ENCODE results near the gene SLC50A1. TPM values are rescaled to one million over a fixed set of nuclear protein-coding genes. Genes with fewer than 3 reads are reported as not detected.
A peak's percentile ranks its signal among the peaks of the same experiment; 100 is the strongest.

The SLC50A1 gene
- total and polyA plus RNA-seq, 9 of the 15 experiments (the other 6 are each of a cell fraction or from before 2014, with no cell fraction given) = 46.5 to 132 (median 91.9) TPM

- ATAC-seq (no peak), DNase-seq (ENCODE audit: extremely low read depth in 1 of 4, low spot score in 3 of 4) (no peak), FAIRE-seq (no peak)
- CTCF ChIA-PET (ENCODE audit: low intra/inter-chr PET ratio) = interaction anchor here (2.6 to 4.1 kb wide), 2 partner anchors 74 to 75 kb away, joined by 59 read pairs; no protein-coding TSS in a partner anchor
- no peak overlapping the region for H3K27ac ChIP-seq (ENCODE audit: extremely low read depth, low read depth, low read length)
- POLR2A ChIA-PET = no interaction called here
- H3K36me3 ChIP-seq (ENCODE audit: control insufficient read depth, insufficient read depth, low read length) = no peaks in the 10 kb centered on the region
- H2AFZ ChIP-seq (ENCODE audit: low read depth, low read length) = no peak overlapping the region
- H3K9me3 ChIP-seq (replicated peaks; ENCODE audit: control insufficient read depth, insufficient read depth, low read depth, low read length) = no peaks in the 10 kb centered on the region
- in situ Hi-C loops (cut with MboI) = loop anchor here (5.0 to 10.0 kb wide), 2 partner anchors 75 to 502 kb away; no protein-coding TSS in a partner anchor
- H3K79me2 ChIP-seq (ENCODE audit: control insufficient read depth, insufficient read depth, low read length) = no peaks in the 10 kb centered on the region
- no peaks in the 10 kb centered on the region for H4K20me1 ChIP-seq (replicated peaks; ENCODE audit: control insufficient read depth, insufficient read depth, low read length)
- WGBS (ENCODE audit: insufficient coverage, low coverage, missing lambda C conversion rate) = 59% methylated on average over 12 of the region's 12 CpGs
- peaks cover 5% of the 10 kb centered on the region for H3K9me1 ChIP-seq (ENCODE audit: control insufficient read depth, insufficient read depth, low read length)
- H3K4me3 ChIP-seq = no peak overlapping the region
- H3K4me1 ChIP-seq (replicated peaks in 1 of 2; ENCODE audit: control insufficient read depth in 2 of 2, insufficient read depth in 2 of 2, low read length in 2 of 2) = peaks cover 12 to 22% of the 10 kb centered on the region in 2 experiments; a peak in 4 of 5 replicates
- intact Hi-C loops (cut with micrococcal nuclease) = loop anchor here (10.0 kb wide), 1 partner anchor 502 kb away; no protein-coding TSS in a partner anchor
- H3K9ac ChIP-seq (ENCODE audit: insufficient read depth in 1 of 2, low read depth in 2 of 2, low read length in 2 of 2) = peak overlapping the region in 1 of 2 experiments; percentile 22; a peak in 1 of 4 replicates
- no TSS peak for BruUV-seq (replicated peaks)
- H3K27me3 ChIP-seq (ENCODE audit: control insufficient read depth in 2 of 2, insufficient read depth in 2 of 2, low read length in 2 of 2) = peaks cover 0 to 3% of the 10 kb centered on the region in 2 experiments; a peak in 1 of 5 replicates
- no peak overlapping the region for H3K4me2 ChIP-seq (ENCODE audit: insufficient read depth, low read length)
- no peak for TF ChIP-seq ZNF324 (CRISPR knock-in tag; IDR thresholded peaks at IDR 0.05)
- TF ChIP-seq, protein P1, sequence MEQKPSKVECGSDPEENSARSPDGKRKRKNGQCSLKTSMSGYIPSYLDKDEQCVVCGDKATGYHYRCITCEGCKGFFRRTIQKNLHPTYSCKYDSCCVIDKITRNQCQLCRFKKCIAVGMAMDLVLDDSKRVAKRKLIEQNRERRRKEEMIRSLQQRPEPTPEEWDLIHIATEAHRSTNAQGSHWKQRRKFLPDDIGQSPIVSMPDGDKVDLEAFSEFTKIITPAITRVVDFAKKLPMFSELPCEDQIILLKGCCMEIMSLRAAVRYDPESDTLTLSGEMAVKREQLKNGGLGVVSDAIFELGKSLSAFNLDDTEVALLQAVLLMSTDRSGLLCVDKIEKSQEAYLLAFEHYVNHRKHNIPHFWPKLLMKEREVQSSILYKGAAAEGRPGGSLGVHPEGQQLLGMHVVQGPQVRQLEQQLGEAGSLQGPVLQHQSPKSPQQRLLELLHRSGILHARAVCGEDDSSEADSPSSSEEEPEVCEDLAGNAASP (IDR thresholded peaks at IDR 0.05) = no peak
- TF ChIP-seq CSDE1 (IDR thresholded peaks at IDR 0.05) = no peak
- no peak for TF ChIP-seq MAFK (IDR thresholded peaks at IDR 0.05; ENCODE audit: low read length)
- no peak for TF ChIP-seq MTA1 (IDR thresholded peaks at IDR 0.05; ENCODE audit: borderline replicate concordance)
- TF ChIP-seq TAF1 (IDR thresholded peaks at IDR 0.05; ENCODE audit: control insufficient read depth, extremely low read depth, insufficient read depth, low read length, severe bottlenecking) = no peak
- TF ChIP-seq, protein P2, sequence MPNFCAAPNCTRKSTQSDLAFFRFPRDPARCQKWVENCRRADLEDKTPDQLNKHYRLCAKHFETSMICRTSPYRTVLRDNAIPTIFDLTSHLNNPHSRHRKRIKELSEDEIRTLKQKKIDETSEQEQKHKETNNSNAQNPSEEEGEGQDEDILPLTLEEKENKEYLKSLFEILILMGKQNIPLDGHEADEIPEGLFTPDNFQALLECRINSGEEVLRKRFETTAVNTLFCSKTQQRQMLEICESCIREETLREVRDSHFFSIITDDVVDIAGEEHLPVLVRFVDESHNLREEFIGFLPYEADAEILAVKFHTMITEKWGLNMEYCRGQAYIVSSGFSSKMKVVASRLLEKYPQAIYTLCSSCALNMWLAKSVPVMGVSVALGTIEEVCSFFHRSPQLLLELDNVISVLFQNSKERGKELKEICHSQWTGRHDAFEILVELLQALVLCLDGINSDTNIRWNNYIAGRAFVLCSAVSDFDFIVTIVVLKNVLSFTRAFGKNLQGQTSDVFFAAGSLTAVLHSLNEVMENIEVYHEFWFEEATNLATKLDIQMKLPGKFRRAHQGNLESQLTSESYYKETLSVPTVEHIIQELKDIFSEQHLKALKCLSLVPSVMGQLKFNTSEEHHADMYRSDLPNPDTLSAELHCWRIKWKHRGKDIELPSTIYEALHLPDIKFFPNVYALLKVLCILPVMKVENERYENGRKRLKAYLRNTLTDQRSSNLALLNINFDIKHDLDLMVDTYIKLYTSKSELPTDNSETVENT (CRISPR knock-in tag; IDR thresholded peaks at IDR 0.05) = no peak
- TF ChIP-seq ETS2 (tag; IDR thresholded peaks at IDR 0.05; ENCODE audit: borderline replicate concordance, poor library complexity, severe bottlenecking) = no peak
- no peak for TF ChIP-seq TRIM25 (IDR thresholded peaks at IDR 0.05; ENCODE audit: borderline replicate concordance)
- TF ChIP-seq, protein P3, sequence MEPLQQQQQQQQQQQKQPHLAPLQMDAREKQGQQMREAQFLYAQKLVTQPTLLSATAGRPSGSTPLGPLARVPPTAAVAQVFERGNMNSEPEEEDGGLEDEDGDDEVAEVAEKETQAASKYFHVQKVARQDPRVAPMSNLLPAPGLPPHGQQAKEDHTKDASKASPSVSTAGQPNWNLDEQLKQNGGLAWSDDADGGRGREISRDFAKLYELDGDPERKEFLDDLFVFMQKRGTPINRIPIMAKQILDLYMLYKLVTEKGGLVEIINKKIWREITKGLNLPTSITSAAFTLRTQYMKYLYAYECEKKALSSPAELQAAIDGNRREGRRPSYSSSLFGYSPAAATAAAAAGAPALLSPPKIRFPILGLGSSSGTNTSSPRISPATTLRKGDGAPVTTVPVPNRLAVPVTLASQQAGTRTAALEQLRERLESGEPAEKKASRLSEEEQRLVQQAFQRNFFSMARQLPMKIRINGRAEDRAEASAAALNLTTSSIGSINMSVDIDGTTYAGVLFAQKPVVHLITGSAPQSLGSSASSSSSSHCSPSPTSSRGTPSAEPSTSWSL (CRISPR knock-in tag; IDR thresholded peaks at IDR 0.05; ENCODE audit: borderline replicate concordance) = no peak
- TF ChIP-seq MCM5 (IDR thresholded peaks at IDR 0.05; ENCODE audit: low read depth) = no peak
- no peak for TF ChIP-seq KDM5B (IDR thresholded peaks at IDR 0.05; ENCODE audit: insufficient replicate concordance, low read depth, low read length)
- no peak for TF ChIP-seq SNAPC5 (CRISPR knock-in tag; IDR thresholded peaks at IDR 0.05)
Measured at GRCh38 chr1:155092641-155093040, 43.0 kb upstream of the SLC50A1 start.

All from K562 (cell line).